GM12878 (cell line): ENCODE results near the gene WHRN.

ENCODE experiments used
- GABPA ChIP-seq: IDR thresholded peaks from 2 replicates; pipeline ENCODE4 v1.6.1; 2014; ENCODE audit warnings: antibody characterized with exemption, low read depth, mild to moderate bottlenecking, inconsistent platforms
- HDGF ChIP-seq: fragments of 450-650 bp; IDR thresholded peaks from 2 replicates; pipeline ENCODE4 v1.6.1; 2016; ENCODE audit warnings: antibody characterized with exemption
- LARP7 ChIP-seq: fragments of 450-650 bp; IDR thresholded peaks from 2 replicates; pipeline ENCODE4 v1.6.1; 2017; ENCODE audit warnings: mild to moderate bottlenecking
- PAX8 ChIP-seq: fragments of 450-650 bp; IDR thresholded peaks from 2 replicates; pipeline ENCODE4 v1.6.1; 2017; ENCODE audit warnings: mild to moderate bottlenecking, moderate library complexity
- PML ChIP-seq: IDR thresholded peaks from 2 replicates; pipeline ENCODE4 v1.6.1; 2012; ENCODE audit warnings: low read length, inconsistent platforms
- POLR2A ChIP-seq: IDR thresholded peaks from 2 replicates; pipeline ENCODE4 v1.6.1; 2011; ENCODE audit warnings: low read depth, mild to moderate bottlenecking, low read length
- TCF12 ChIP-seq: IDR thresholded peaks from 2 replicates; pipeline ENCODE4 v1.6.1; 2011; ENCODE audit warnings: low read depth, mild to moderate bottlenecking, low read length
- ZNF217 ChIP-seq: fragments of 450-650 bp; IDR thresholded peaks from 2 replicates; pipeline ENCODE4 v1.6.1; 2017; ENCODE audit warnings: antibody characterized with exemption, mild to moderate bottlenecking
- TF ChIP-seq, protein P1 (sequence below): IDR thresholded peaks from 2 replicates; pipeline ENCODE4 v1.6.1; 2012; ENCODE audit warnings: low read depth, low read length, improper control_type of control experiment
- TF ChIP-seq, protein P2 (sequence below), 3 experiments: IDR thresholded peaks in 2 of 3; conservative IDR thresholded peaks in 1 of 3; 2 replicates each; pipeline ENCODE4 v1.5.1; 2011; ENCODE audit warnings: low read depth in 3 of 3, low read length in 3 of 3, mild to moderate bottlenecking in 3 of 3, control low read depth in 2 of 3, moderate library complexity in 2 of 3, inconsistent platforms in 1 of 3, mixed read lengths in 1 of 3; ENCODE audit not compliant: control insufficient read depth in 2 of 3, insufficient read depth in 1 of 3; ENCODE audit errors: extremely low read depth in 1 of 3
- TF ChIP-seq, protein P3 (sequence below): IDR thresholded peaks from 2 replicates; pipeline ENCODE4 v1.6.1; 2011; ENCODE audit warnings: low read depth, mild to moderate bottlenecking, low read length, moderate library complexity, borderline replicate concordance; ENCODE audit errors: extremely low read depth
- TF ChIP-seq, protein P4 (sequence below): IDR thresholded peaks from 2 replicates; pipeline ENCODE4 v1.6.1; 2012; ENCODE audit warnings: low read depth, low read length, improper control_type of control experiment

DNA sequence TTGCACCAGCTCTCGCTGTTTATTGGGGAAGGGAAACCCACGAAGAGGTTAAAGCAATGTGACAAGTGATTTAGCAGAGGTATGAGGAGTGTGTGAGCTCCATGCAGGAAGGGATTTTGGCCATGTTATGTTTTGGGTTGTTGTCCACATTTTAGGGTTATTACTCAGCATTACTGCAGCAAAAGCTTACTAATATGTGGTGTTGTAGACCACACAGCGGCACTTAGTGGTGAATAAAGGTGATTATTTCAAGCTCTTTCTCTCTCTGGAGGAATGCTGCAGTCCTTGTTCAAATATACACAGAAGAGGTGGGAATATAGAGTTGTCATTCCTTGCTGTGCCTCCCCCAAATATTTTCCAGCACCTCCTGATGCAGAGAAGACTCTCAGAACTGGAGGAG, 87.8 kb downstream of the WHRN start:
- no peak for TF ChIP-seq POLR2A
- TF ChIP-seq, protein P1, sequence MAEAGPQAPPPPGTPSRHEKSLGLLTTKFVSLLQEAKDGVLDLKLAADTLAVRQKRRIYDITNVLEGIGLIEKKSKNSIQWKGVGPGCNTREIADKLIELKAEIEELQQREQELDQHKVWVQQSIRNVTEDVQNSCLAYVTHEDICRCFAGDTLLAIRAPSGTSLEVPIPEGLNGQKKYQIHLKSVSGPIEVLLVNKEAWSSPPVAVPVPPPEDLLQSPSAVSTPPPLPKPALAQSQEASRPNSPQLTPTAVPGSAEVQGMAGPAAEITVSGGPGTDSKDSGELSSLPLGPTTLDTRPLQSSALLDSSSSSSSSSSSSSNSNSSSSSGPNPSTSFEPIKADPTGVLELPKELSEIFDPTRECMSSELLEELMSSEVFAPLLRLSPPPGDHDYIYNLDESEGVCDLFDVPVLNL = no peak
- TF ChIP-seq, protein P2, sequence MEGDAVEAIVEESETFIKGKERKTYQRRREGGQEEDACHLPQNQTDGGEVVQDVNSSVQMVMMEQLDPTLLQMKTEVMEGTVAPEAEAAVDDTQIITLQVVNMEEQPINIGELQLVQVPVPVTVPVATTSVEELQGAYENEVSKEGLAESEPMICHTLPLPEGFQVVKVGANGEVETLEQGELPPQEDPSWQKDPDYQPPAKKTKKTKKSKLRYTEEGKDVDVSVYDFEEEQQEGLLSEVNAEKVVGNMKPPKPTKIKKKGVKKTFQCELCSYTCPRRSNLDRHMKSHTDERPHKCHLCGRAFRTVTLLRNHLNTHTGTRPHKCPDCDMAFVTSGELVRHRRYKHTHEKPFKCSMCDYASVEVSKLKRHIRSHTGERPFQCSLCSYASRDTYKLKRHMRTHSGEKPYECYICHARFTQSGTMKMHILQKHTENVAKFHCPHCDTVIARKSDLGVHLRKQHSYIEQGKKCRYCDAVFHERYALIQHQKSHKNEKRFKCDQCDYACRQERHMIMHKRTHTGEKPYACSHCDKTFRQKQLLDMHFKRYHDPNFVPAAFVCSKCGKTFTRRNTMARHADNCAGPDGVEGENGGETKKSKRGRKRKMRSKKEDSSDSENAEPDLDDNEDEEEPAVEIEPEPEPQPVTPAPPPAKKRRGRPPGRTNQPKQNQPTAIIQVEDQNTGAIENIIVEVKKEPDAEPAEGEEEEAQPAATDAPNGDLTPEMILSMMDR (IDR thresholded peaks at IDR 0.05 in 2 of 3, conservative IDR thresholded peaks at IDR 0.05 in 1 of 3; ENCODE audit: control insufficient read depth in 2 of 3, extremely low read depth in 1 of 3, insufficient read depth in 1 of 3, low read depth in 3 of 3, low read length in 3 of 3) = no peak
- TF ChIP-seq TCF12 = no peak
- TF ChIP-seq GABPA = no peak
- TF ChIP-seq PML = no peak
- TF ChIP-seq, protein P3, sequence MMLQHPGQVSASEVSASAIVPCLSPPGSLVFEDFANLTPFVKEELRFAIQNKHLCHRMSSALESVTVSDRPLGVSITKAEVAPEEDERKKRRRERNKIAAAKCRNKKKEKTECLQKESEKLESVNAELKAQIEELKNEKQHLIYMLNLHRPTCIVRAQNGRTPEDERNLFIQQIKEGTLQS = no peak
- no peak for TF ChIP-seq PAX8
- no peak for TF ChIP-seq LARP7
- no peak for TF ChIP-seq ZNF217
- no peak for TF ChIP-seq HDGF
- TF ChIP-seq, protein P4, sequence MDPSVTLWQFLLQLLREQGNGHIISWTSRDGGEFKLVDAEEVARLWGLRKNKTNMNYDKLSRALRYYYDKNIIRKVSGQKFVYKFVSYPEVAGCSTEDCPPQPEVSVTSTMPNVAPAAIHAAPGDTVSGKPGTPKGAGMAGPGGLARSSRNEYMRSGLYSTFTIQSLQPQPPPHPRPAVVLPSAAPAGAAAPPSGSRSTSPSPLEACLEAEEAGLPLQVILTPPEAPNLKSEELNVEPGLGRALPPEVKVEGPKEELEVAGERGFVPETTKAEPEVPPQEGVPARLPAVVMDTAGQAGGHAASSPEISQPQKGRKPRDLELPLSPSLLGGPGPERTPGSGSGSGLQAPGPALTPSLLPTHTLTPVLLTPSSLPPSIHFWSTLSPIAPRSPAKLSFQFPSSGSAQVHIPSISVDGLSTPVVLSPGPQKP = no peak
